ENCODE data around the gene CCM2. TPM values are rescaled to one million over a fixed set of nuclear protein-coding genes. Genes with fewer than 3 reads are reported as not detected.

The CCM2 gene
- total and polyA plus RNA-seq, 2 experiments from 2014 or later: 24.9 to 40.1 TPM

GRCh38 chr7:45031829-45032228, 31.8 kb downstream of the CCM2 start:
- Histone ChIP-seq H3F3A (replicated peaks; ENCODE audit: low read depth) (no peaks in the 10 kb centered on the region), H2AFZ (no peak overlapping the region), H3K4me2 (no peak overlapping the region), H3K9me2 (ENCODE audit: insufficient read depth) (no peaks in the 10 kb centered on the region), H4K20me1 (replicated peaks; ENCODE audit: insufficient read depth) (peaks cover 5% of the 10 kb centered on the region; the same call in 1 of the 2 replicates), H3K79me2 (replicated peaks; ENCODE audit: insufficient read depth) (peaks cover 62% of the 10 kb centered on the region), H3K36me3 (ENCODE audit: insufficient read depth) (no peaks in the 10 kb centered on the region; the same call in 1 of the 2 replicates), H3K27me3 (ENCODE audit: insufficient read depth) (no peaks in the 10 kb centered on the region), H3K4me3 (no peak overlapping the region), H3K4me1 (ENCODE audit: insufficient read depth) (peaks cover 7% of the 10 kb centered on the region; the same call in 1 of the 2 replicates), H3K27ac (ENCODE audit: low read depth) (no peak overlapping the region)
- Mint-ChIP-seq H3K4me1 (peaks cover 25% of the 10 kb centered on the region), H3K9me3 (no peaks in the 10 kb centered on the region), H3K4me3 (no peak overlapping the region), H3K36me3 (ENCODE audit: low read depth) (0 out of 3 replicates have a peak, but pooled peaks cover 2% of the 10 kb centered on the region), H3K27me3 (ENCODE audit: insufficient read depth, low read depth, poor library complexity) (peaks cover 1% of the 10 kb centered on the region), H3K27ac (peak overlapping the region; percentile 56; the same call in 1 of the 2 replicates)
- no peak for DNase-seq (ENCODE audit: low spot score)
- ATAC-seq: peak; percentile 63
- TF ChIP-seq ZNF114 (CRISPR knock-in tag; IDR thresholded peaks at IDR 0.05) (no peak), CREB1 (CRISPR knock-in tag; IDR thresholded peaks at IDR 0.05; ENCODE audit: low read depth) (no peak), STAT1 (IDR thresholded peaks at IDR 0.05; ENCODE audit: unreplicated experiment) (no peak), ZNF331 (CRISPR knock-in tag; IDR thresholded peaks at IDR 0.05; ENCODE audit: low read depth) (no peak), EZH2phosphoT487 (IDR thresholded peaks at IDR 0.05; ENCODE audit: unreplicated experiment) (no peak), JUNB (IDR thresholded peaks at IDR 0.05; ENCODE audit: unreplicated experiment) (no peak), EZH2 (IDR thresholded peaks at IDR 0.05; ENCODE audit: low read depth, unreplicated experiment) (no peak), NANOG (IDR thresholded peaks at IDR 0.05; ENCODE audit: borderline replicate concordance) (no peak), REST (IDR thresholded peaks at IDR 0.05; ENCODE audit: unreplicated experiment) (no peak), ZNF462 (CRISPR knock-in tag; IDR thresholded peaks at IDR 0.05) (no peak), POLR2AphosphoS5 (IDR thresholded peaks at IDR 0.05; ENCODE audit: low read depth) (no peak)
- TF ChIP-seq, protein P1, sequence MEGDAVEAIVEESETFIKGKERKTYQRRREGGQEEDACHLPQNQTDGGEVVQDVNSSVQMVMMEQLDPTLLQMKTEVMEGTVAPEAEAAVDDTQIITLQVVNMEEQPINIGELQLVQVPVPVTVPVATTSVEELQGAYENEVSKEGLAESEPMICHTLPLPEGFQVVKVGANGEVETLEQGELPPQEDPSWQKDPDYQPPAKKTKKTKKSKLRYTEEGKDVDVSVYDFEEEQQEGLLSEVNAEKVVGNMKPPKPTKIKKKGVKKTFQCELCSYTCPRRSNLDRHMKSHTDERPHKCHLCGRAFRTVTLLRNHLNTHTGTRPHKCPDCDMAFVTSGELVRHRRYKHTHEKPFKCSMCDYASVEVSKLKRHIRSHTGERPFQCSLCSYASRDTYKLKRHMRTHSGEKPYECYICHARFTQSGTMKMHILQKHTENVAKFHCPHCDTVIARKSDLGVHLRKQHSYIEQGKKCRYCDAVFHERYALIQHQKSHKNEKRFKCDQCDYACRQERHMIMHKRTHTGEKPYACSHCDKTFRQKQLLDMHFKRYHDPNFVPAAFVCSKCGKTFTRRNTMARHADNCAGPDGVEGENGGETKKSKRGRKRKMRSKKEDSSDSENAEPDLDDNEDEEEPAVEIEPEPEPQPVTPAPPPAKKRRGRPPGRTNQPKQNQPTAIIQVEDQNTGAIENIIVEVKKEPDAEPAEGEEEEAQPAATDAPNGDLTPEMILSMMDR (conservative IDR thresholded peaks at IDR 0.05; ENCODE audit: low read depth in 2 of 2): no peak
- TF ChIP-seq, protein P2, sequence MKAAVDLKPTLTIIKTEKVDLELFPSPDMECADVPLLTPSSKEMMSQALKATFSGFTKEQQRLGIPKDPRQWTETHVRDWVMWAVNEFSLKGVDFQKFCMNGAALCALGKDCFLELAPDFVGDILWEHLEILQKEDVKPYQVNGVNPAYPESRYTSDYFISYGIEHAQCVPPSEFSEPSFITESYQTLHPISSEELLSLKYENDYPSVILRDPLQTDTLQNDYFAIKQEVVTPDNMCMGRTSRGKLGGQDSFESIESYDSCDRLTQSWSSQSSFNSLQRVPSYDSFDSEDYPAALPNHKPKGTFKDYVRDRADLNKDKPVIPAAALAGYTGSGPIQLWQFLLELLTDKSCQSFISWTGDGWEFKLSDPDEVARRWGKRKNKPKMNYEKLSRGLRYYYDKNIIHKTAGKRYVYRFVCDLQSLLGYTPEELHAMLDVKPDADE (IDR thresholded peaks at IDR 0.05): no peak

Measured in GM23338 (cell line).